Upper lobe of left lung (tissue), 4 donors: ENCODE results near the gene TMEM269.

Experiments used
- CTCF ChIP-seq, 6 experiments: fragments of 450-650 bp in 4 of 6; fragments of 200-600 bp in 2 of 6; sonication (generic) in 2 of 6; IDR thresholded peaks; one replicate each; pipeline ENCODE4 v1.5.1; 2016 to 2019; ENCODE audit warnings: antibody characterized with exemption in 6 of 6
- POLR2A ChIP-seq, 4 donors: fragments of 450-650 bp; IDR thresholded peaks; one replicate each; pipeline ENCODE4 v1.5.1; 2016 to 2017; ENCODE audit warnings: antibody characterized with exemption in 4 of 4, mild to moderate bottlenecking in 2 of 4
- POLR2AphosphoS5 ChIP-seq, 2 donors: sonication (generic); formaldehyde crosslinking; IDR thresholded peaks; one replicate each; pipeline ENCODE4 v1.5.1; 2017; ENCODE audit warnings: antibody characterized with exemption in 2 of 2

DNA sequence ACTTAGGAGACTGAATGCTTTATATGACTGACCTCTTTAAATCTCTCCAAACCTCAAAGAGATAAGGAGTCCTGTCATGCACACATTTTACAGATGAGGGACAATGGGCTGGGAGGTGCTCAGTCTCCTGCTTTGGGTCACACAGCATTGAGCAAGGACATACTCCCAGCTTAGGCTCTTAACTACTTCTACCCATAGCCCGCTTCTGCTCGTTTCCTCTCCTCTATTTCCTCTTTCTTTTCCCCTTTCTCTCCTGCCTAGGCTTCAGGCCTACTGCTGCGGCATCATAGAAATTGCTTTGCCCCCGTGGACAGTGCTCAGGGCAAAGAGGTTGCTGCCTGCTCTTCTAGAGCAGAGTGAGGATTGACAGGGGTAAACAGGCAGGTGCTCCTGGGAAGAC is 49.2 kb downstream of the TMEM269 start:
- no peak for TF ChIP-seq CTCF (IDR thresholded peaks at IDR 0.05)
- TF ChIP-seq POLR2A (IDR thresholded peaks at IDR 0.05) = no peak
- TF ChIP-seq POLR2AphosphoS5 (IDR thresholded peaks at IDR 0.05) = no peak
